Measurements from ENCODE around the gene C1QC. TPM values are rescaled to one million over a fixed set of nuclear protein-coding genes. Genes with fewer than 3 reads are reported as not detected.

C1QC gene
- total RNA-seq, 1 experiment from 2014 or later: not detected

- no peak overlapping the region for H3K56ac ChIP-seq (ENCODE audit: insufficient read length, low read depth, low read length)
- no peak for TF ChIP-seq CTCF (conservative IDR thresholded peaks at IDR 0.05)
- no peaks in the 10 kb centered on the region for H3K79me1 ChIP-seq (ENCODE audit: insufficient read depth, low read depth, low read length, poor library complexity, severe bottlenecking)
- no peak overlapping the region for H2AFZ ChIP-seq (ENCODE audit: low read length)
- Mint-ChIP-seq H3K27me3 (ENCODE audit: low read depth) (peaks cover 26% of the 10 kb centered on the region), H3K27ac (no peak overlapping the region), H3K9me3 (no peaks in the 10 kb centered on the region; a peak in 1 of 5 replicates), H3K4me3 (no peak overlapping the region), H3K4me1 (peaks cover 8 to 33% of the 10 kb centered on the region in 2 experiments), H3K36me3 (ENCODE audit: insufficient read depth in 1 of 3, low read depth in 3 of 3) (no peaks in the 10 kb centered on the region)
- H2BK5ac ChIP-seq (ENCODE audit: insufficient read length, low read length): no peak overlapping the region
- H2BK20ac ChIP-seq (ENCODE audit: low read depth, low read length, poor library complexity, severe bottlenecking): no peak overlapping the region
- H3K4me2 ChIP-seq (ENCODE audit: insufficient read depth, insufficient read length, low read length): no peak overlapping the region
- WGBS (ENCODE audit: extremely low coverage, insufficient read length, low lambda C conversion rate): no CpG with 5 or more reads among the region's 12 CpGs
- no peak overlapping the region for H4K8ac ChIP-seq (replicated peaks; ENCODE audit: insufficient read length, low read depth, low read length)
- H3K14ac ChIP-seq (ENCODE audit: insufficient read depth, low read length): no peak overlapping the region
- H4K5ac ChIP-seq (ENCODE audit: insufficient read length, low read depth, low read length): no peak overlapping the region
- H2AK5ac ChIP-seq (ENCODE audit: insufficient read length, low read length): no peak overlapping the region
- H3K27me3 ChIP-seq (ENCODE audit: insufficient read depth, low read length): no peaks in the 10 kb centered on the region
- DNase-seq: no peak
- no peaks in the 10 kb centered on the region for H3K9me3 ChIP-seq (ENCODE audit: control insufficient read depth, low read depth, low read length)
- H3K23ac ChIP-seq (ENCODE audit: insufficient read length, low read depth, low read length): no peak overlapping the region
- no peak overlapping the region for H2BK12ac ChIP-seq (ENCODE audit: insufficient read length, low read depth, low read length)
- no peaks in the 10 kb centered on the region for H3K23me2 ChIP-seq (ENCODE audit: insufficient read length, low read depth, low read length, poor library complexity, severe bottlenecking)
- H3K27ac ChIP-seq (ENCODE audit: insufficient read length, low read depth, low read length): no peak overlapping the region
- no peak overlapping the region for H2BK15ac ChIP-seq (ENCODE audit: low read depth, low read length)
- no peak overlapping the region for H3K4ac ChIP-seq (ENCODE audit: low read depth, low read length)
- no peak overlapping the region for H3K9ac ChIP-seq (ENCODE audit: extremely low read depth, insufficient read length, low read length)
- H4K20me1 ChIP-seq (ENCODE audit: control insufficient read depth, insufficient read depth, insufficient read length): no peaks in the 10 kb centered on the region
- H3K4me1 ChIP-seq (ENCODE audit: insufficient read depth, low read length): no peaks in the 10 kb centered on the region
- no peaks in the 10 kb centered on the region for H3K79me2 ChIP-seq (ENCODE audit: insufficient read depth, low read length)
- H4K91ac ChIP-seq (ENCODE audit: insufficient read length, low read depth, low read length): no peak overlapping the region
- no peak overlapping the region for H3K18ac ChIP-seq (ENCODE audit: insufficient read length, low read depth, low read length)
- H2BK120ac ChIP-seq (ENCODE audit: low read depth, low read length, poor library complexity, severe bottlenecking): no peak overlapping the region
- no peak overlapping the region for H3T11ph ChIP-seq (ENCODE audit: low read length)
Observed at GRCh38 chr1:22601610-22602009, 41.8 kb upstream of the C1QC start.

Measured in H9 (cell line).